NB4 (cell line): ENCODE results near the gene CCSER1.
"Not testable (repeated sequence)": the region's sequence is repeated elsewhere in the genome, so short reads cannot be mapped to it uniquely, and the experiment has no call there.

Source experiments
- CTCF ChIP-seq: IDR thresholded peaks from one replicate; pipeline ENCODE4 v1.5.1; 2012; ENCODE audit warnings: low read depth, low read length
- POLR2A ChIP-seq: IDR thresholded peaks from 2 replicates; pipeline ENCODE4 v1.6.1; 2011; ENCODE audit warnings: mild to moderate bottlenecking; ENCODE audit not compliant: insufficient read length; ENCODE audit errors: extremely low read depth

- TF ChIP-seq CTCF, POLR2A: not testable (repeated sequence)
These were observed 280.7 kb downstream of the CCSER1 start for GRCh38 chr4:90407897-90408296.
